ENCODE results near the gene PRR12. TPM values are rescaled to one million over a fixed set of nuclear protein-coding genes. Genes with fewer than 3 reads are reported as not detected.

Gene PRR12
- total and polyA plus RNA-seq, 4 donors = 0.86 to 3.5 (median 2.8) TPM

DNA sequence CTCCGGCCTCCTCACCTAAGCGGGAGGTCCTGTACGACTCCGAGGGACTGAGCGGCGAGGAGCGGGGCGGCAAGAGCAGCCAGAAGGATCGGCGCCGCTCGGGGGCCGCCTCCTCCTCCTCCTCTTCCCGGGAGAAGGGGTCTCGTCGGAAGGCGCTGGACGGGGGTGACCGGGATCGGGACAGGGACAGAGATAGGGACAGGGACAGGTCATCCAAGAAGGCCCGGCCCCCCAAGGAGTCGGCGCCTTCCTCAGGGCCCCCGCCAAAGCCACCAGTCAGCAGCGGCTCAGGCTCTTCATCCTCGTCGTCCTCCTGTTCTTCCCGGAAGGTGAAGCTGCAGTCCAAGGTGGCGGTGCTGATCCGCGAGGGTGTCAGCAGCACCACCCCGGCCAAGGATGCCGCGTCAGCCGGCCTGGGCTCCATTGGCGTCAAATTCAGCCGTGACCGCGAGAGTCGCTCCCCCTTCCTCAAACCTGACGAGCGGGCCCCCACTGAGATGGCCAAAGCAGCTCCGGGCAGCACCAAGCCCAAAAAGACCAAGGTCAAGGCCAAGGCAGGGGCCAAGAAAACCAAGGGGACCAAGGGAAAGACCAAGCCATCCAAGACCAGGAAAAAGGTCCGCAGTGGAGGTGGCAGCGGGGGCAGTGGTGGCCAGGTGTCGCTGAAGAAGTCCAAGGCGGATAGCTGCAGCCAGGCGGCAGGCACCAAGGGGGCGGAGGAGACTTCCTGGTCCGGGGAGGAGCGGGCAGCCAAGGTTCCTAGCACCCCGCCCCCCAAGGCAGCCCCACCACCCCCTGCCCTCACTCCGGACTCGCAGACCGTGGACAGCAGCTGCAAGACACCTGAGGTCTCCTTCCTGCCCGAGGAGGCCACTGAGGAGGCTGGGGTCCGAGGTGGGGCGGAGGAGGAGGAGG is 61.8 kb downstream of the PRR12 start (continued):
- TF ChIP-seq, protein P1, sequence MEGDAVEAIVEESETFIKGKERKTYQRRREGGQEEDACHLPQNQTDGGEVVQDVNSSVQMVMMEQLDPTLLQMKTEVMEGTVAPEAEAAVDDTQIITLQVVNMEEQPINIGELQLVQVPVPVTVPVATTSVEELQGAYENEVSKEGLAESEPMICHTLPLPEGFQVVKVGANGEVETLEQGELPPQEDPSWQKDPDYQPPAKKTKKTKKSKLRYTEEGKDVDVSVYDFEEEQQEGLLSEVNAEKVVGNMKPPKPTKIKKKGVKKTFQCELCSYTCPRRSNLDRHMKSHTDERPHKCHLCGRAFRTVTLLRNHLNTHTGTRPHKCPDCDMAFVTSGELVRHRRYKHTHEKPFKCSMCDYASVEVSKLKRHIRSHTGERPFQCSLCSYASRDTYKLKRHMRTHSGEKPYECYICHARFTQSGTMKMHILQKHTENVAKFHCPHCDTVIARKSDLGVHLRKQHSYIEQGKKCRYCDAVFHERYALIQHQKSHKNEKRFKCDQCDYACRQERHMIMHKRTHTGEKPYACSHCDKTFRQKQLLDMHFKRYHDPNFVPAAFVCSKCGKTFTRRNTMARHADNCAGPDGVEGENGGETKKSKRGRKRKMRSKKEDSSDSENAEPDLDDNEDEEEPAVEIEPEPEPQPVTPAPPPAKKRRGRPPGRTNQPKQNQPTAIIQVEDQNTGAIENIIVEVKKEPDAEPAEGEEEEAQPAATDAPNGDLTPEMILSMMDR (IDR thresholded peaks at IDR 0.05; ENCODE audit: low read depth, low read length, missing input control) = no peak
- no peak for TF ChIP-seq GABPA (IDR thresholded peaks at IDR 0.05 in 1 of 2, conservative IDR thresholded peaks at IDR 0.05 in 1 of 2)

DNA sequence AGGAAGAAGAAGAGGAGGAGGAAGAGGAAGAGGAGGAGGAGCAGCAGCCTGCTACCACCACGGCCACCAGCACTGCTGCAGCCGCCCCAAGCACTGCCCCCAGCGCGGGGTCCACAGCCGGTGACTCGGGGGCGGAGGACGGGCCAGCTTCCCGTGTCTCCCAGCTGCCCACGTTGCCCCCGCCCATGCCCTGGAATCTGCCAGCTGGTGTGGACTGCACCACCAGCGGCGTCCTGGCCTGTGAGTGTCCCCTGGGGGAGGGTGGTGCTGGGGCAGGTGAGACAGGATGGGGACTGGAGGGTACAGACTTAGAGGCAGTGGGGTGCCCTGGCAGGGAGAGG is 62.5 kb downstream of the PRR12 start:
- H3K36me3 ChIP-seq (ENCODE audit: control insufficient read depth in 4 of 4, insufficient read depth in 3 of 4, low read depth in 1 of 4, low read length in 3 of 4) = peaks cover 31 to 77% (median 42%) of the 10 kb centered on the region in 4 donors

DNA sequence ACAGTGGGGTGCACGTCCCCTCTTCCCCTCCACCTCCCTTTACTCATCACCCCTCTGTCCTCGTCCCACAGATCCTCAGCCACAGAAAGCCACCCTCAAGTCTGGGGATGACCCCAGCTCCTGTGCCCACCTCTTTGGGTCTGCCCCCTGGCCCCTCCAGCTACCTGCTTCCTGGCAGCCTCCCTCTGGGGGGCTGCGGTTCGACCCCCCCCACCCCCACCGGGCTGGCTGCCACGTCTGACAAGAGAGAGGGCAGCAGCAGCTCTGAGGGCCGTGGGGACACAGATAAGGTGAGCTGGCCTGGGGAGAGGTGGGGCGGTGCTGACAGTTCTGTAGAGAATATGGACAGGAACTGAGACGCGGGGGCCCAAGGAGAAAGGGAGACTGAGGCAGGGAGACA is 63.6 kb downstream of the PRR12 start:
- Histone ChIP-seq H3K9ac (ENCODE audit: low read depth in 1 of 2, low read length in 2 of 2) (no peak overlapping the region), H3K27me3 (ENCODE audit: control insufficient read depth in 4 of 4, insufficient read depth in 4 of 4, low read length in 3 of 4) (no peaks in the 10 kb centered on the region), H3K9me3 (ENCODE audit: control insufficient read depth in 4 of 4, low read length in 3 of 4) (no peaks in the 10 kb centered on the region), H3K27ac (ENCODE audit: low read depth in 1 of 2, low read length in 2 of 2) (no peak overlapping the region), H3K4me1 (ENCODE audit: control insufficient read depth in 4 of 4, insufficient read depth in 4 of 4, low read length in 3 of 4) (no peaks in the 10 kb centered on the region), H3K4me3 (ENCODE audit: low read depth in 1 of 3, low read length in 3 of 3) (no peak overlapping the region), H3K36me3 (ENCODE audit: control insufficient read depth in 4 of 4, insufficient read depth in 3 of 4, low read depth in 1 of 4, low read length in 3 of 4) (peaks cover 31 to 82% (median 49%) of the 10 kb centered on the region in 4 donors)
- DNase-seq (ENCODE audit: low spot score) = no peak
- 89% methylated on average over 10 of the region's 10 CpGs for WGBS
- TF ChIP-seq, protein P2, sequence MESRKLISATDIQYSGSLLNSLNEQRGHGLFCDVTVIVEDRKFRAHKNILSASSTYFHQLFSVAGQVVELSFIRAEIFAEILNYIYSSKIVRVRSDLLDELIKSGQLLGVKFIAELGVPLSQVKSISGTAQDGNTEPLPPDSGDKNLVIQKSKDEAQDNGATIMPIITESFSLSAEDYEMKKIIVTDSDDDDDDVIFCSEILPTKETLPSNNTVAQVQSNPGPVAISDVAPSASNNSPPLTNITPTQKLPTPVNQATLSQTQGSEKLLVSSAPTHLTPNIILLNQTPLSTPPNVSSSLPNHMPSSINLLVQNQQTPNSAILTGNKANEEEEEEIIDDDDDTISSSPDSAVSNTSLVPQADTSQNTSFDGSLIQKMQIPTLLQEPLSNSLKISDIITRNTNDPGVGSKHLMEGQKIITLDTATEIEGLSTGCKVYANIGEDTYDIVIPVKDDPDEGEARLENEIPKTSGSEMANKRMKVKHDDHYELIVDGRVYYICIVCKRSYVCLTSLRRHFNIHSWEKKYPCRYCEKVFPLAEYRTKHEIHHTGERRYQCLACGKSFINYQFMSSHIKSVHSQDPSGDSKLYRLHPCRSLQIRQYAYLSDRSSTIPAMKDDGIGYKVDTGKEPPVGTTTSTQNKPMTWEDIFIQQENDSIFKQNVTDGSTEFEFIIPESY (IDR thresholded peaks at IDR 0.05) = no peak
- TF ChIP-seq, protein P1 (IDR thresholded peaks at IDR 0.05; ENCODE audit: low read depth, low read length, missing input control) = no peak
- TF ChIP-seq SP1 (IDR thresholded peaks at IDR 0.05) (no peak), EGR1 (IDR thresholded peaks at IDR 0.05; ENCODE audit: low read depth in 2 of 2) (no peak), YY1 (IDR thresholded peaks at IDR 0.05) (no peak), JUND (IDR thresholded peaks at IDR 0.05) (no peak), HNF4G (IDR thresholded peaks at IDR 0.05) (no peak), FOXA2 (IDR thresholded peaks at IDR 0.05) (no peak), FOXA1 (IDR thresholded peaks at IDR 0.05) (no peak), GABPA (IDR thresholded peaks at IDR 0.05 in 1 of 2, conservative IDR thresholded peaks at IDR 0.05 in 1 of 2) (no peak), TAF1 (conservative IDR thresholded peaks at IDR 0.05) (no peak), HNF4A (conservative IDR thresholded peaks at IDR 0.05) (no peak), RAD21 (IDR thresholded peaks at IDR 0.05) (no peak), NR2F2 (IDR thresholded peaks at IDR 0.05) (no peak)
- TF ChIP-seq, protein P3, sequence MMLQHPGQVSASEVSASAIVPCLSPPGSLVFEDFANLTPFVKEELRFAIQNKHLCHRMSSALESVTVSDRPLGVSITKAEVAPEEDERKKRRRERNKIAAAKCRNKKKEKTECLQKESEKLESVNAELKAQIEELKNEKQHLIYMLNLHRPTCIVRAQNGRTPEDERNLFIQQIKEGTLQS (IDR thresholded peaks at IDR 0.05) = no peak
- TF ChIP-seq, protein P4, sequence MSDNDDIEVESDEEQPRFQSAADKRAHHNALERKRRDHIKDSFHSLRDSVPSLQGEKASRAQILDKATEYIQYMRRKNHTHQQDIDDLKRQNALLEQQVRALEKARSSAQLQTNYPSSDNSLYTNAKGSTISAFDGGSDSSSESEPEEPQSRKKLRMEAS (IDR thresholded peaks at IDR 0.05) = no peak

More for the DNA sequence above, 62.5 kb downstream of the PRR12 start:
- WGBS = 94% methylated on average over 13 of the region's 13 CpGs
- TF ChIP-seq HNF4G (IDR thresholded peaks at IDR 0.05) (no peak), SP1 (IDR thresholded peaks at IDR 0.05) (no peak)
- TF ChIP-seq, protein P2 (IDR thresholded peaks at IDR 0.05) = no peak
- Histone ChIP-seq H3K27ac (ENCODE audit: low read depth in 1 of 2, low read length in 2 of 2) (no peak overlapping the region), H3K27me3 (ENCODE audit: control insufficient read depth in 4 of 4, insufficient read depth in 4 of 4, low read length in 3 of 4) (no peaks in the 10 kb centered on the region), H3K9me3 (ENCODE audit: control insufficient read depth in 4 of 4, low read length in 3 of 4) (no peaks in the 10 kb centered on the region), H3K4me3 (ENCODE audit: low read depth in 1 of 3, low read length in 3 of 3) (no peak overlapping the region), H3K9ac (ENCODE audit: low read depth in 1 of 2, low read length in 2 of 2) (no peak overlapping the region), H3K4me1 (ENCODE audit: control insufficient read depth in 4 of 4, insufficient read depth in 4 of 4, low read length in 3 of 4) (no peaks in the 10 kb centered on the region)
- DNase-seq (ENCODE audit: low spot score) = no peak

All from liver (tissue), 9 donors.